K562 (cell line): ENCODE results near the gene POU2F1. TPM values are rescaled to one million over a fixed set of nuclear protein-coding genes. Genes with fewer than 3 reads are reported as not detected.

Experiments
- AFF1 ChIP-seq, 2 experiments: fragments of 450-650 bp; IDR thresholded peaks; 2 replicates each; pipeline ENCODE4 v1.6.1; 2018; ENCODE audit warnings: mild to moderate bottlenecking in 2 of 2, low read depth in 1 of 2; ENCODE audit not compliant: partially characterized antibody in 2 of 2
- ARID1B ChIP-seq: fragments of 450-650 bp; IDR thresholded peaks from 2 replicates; pipeline ENCODE4 v1.6.1; 2016; ENCODE audit warnings: antibody characterized with exemption, mild to moderate bottlenecking, inconsistent platforms
- CTCF ChIP-seq, 3 experiments: IDR thresholded peaks in 2 of 3; conservative IDR thresholded peaks in 1 of 3; 2 replicates each; pipeline ENCODE4 v1.5.1; 2011 to 2012; ENCODE audit warnings: low read length in 3 of 3, mild to moderate bottlenecking in 3 of 3, control low read depth in 2 of 3, improper control_type of control experiment in 1 of 3, inconsistent platforms in 1 of 3, low read depth in 1 of 3, mixed read lengths in 1 of 3, moderate library complexity in 1 of 3; ENCODE audit not compliant: insufficient read depth in 2 of 3
- FOSL1 ChIP-seq: fragments of 200-800 bp; sonication (Bioruptor generic); conservative IDR thresholded peaks from 2 replicates; pipeline ENCODE4 v1.6.1; 2016; ENCODE audit warnings: missing genetic modification characterization, missing compliant biosample characterization
- FOXM1 ChIP-seq, 2 experiments: fragments of 450-650 bp in 1 of 2; sonication (generic) in 1 of 2; formaldehyde crosslinking in 1 of 2; IDR thresholded peaks; 2 replicates each; pipeline versions ENCODE4 v1.6.1 to v1.9.0; 2017 to 2022; ENCODE audit warnings: low read depth in 2 of 2, mild to moderate bottlenecking in 2 of 2, missing genetic modification reagents in 1 of 2, moderate library complexity in 1 of 2
- GATAD2A ChIP-seq: fragments of 450-650 bp; IDR thresholded peaks from 2 replicates; pipeline ENCODE4 v1.6.1; 2017
- MCM2 ChIP-seq: fragments of 450-650 bp; IDR thresholded peaks from 2 replicates; pipeline ENCODE4 v1.6.1; 2017; ENCODE audit warnings: low read depth, mild to moderate bottlenecking
- PRDM10 ChIP-seq: fragments of 450-650 bp; IDR thresholded peaks from 2 replicates; pipeline ENCODE4 v1.6.1; 2018; ENCODE audit not compliant: partially characterized antibody
- TCFL5 ChIP-seq: fragments of 250-450 bp; sonication (Bioruptor Pico); conservative IDR thresholded peaks from 2 replicates; pipeline ENCODE4 v1.6.1; 2021; ENCODE audit warnings: mild to moderate bottlenecking, moderate library complexity, matching md5 sums
- ZNF583 ChIP-seq: fragments of 250-450 bp; sonication (Bioruptor Pico); IDR thresholded peaks from 2 replicates; pipeline ENCODE4 v1.4.0; 2020
- ZNF592 ChIP-seq: fragments of 450-650 bp; IDR thresholded peaks from 2 replicates; pipeline ENCODE4 v1.6.1; 2017; ENCODE audit warnings: antibody characterized with exemption, mild to moderate bottlenecking
- polyA plus RNA-seq, 8 experiments: library from polyadenylated mRNA; depleted of rRNA in 4 of 8; stranded (reverse) in 5 of 8; unstranded in 3 of 8; fragments of >200 nt; fragmentation: Nextera tagmentation in 2 of 8; fragmentation: Illumina TruSeq in 1 of 8; extraction: Ambion mirVana in 2 of 8; extraction: Trizol in 1 of 8; gene quantifications; 2 replicates each; pipeline versions ENCODE4 v1.2.1 to v1.2.3, GENCODE V29; 2011 to 2014; ENCODE audit warnings: inconsistent platforms in 1 of 8, missing spikeins in 1 of 8
- total RNA-seq, 7 experiments: library from RNA; depleted of rRNA in 6 of 7; stranded (reverse); fragments of >200 nt in 6 of 7; fragmentation: Illumina TruSeq in 2 of 7; extraction: Trizol in 2 of 7; gene quantifications; 2 replicates each; pipeline versions ENCODE4 v1.2.1 to v1.2.3, GENCODE V29; 2011 to 2021; ENCODE audit warnings: low replicate concordance in 1 of 7

Gene POU2F1
- total and polyA plus RNA-seq, 9 of the 15 experiments (the other 6 are each of a cell fraction or from before 2014, with no cell fraction given), result 2.6 to 22.3 (median 8.8) TPM

- TF ChIP-seq ZNF592, result no peak
- TF ChIP-seq FOSL1 (tag), result peak; percentile 14; the same call in 1 of the 2 replicates
- no peak for TF ChIP-seq TCFL5 (CRISPR knock-in tag)
- no peak for TF ChIP-seq MCM2
- TF ChIP-seq ARID1B, result peak; percentile 33; the same call in 1 of the 2 replicates
- 0 out of 2 replicates have a peak, but pooled peaks have one; percentile 9 for TF ChIP-seq FOXM1 (IDR thresholded peaks at IDR 0.05; ENCODE audit: low read depth)
- no peak for TF ChIP-seq FOXM1 (CRISPR knock-in tag; IDR thresholded peaks at IDR 0.05; ENCODE audit: low read depth)
- TF ChIP-seq ZNF583, result no peak
- peak in 1 of 3 experiments; percentile 20; a peak in 1 of 6 replicates for TF ChIP-seq CTCF (IDR thresholded peaks at IDR 0.05 in 2 of 3, conservative IDR thresholded peaks at IDR 0.05 in 1 of 3; ENCODE audit: insufficient read depth in 2 of 3, low read depth in 1 of 3, low read length in 3 of 3)
- peak; percentile 26 for TF ChIP-seq PRDM10
- no peak for TF ChIP-seq GATAD2A
- peak in 1 of 2 experiments; percentile 32 for TF ChIP-seq AFF1 (IDR thresholded peaks at IDR 0.05; ENCODE audit: low read depth in 1 of 2, partially characterized antibody in 2 of 2)
Observed at GRCh38 chr1:167225920-167226319, 5.2 kb downstream of the POU2F1 start (continued).
